AG04449 (cell line): ENCODE results near the gene AIG1.

Experiments used
- CTCF ChIA-PET: fragments of 350-600 bp; formaldehyde crosslinking; extraction: SDS; loops from one replicate; lab custom pipeline; 2021; ENCODE audit warnings: antibody characterized with exemption; lab: Yijun Ruan, JAX
- POLR2A ChIA-PET: fragments of 400-600, 350-600 bp; formaldehyde crosslinking; extraction: SDS; loops from one replicate; lab custom pipeline; 2020; ENCODE audit warnings: antibody characterized with exemption, inconsistent platforms; lab: Yijun Ruan, JAX
- DNase-seq: peaks from one replicate; pipeline ENCODE4 v3.0.0-alpha.2; 2010; ENCODE audit warnings: low read depth, low spot score
- H3K4me3 ChIP-seq: 2 replicates; pipeline ENCODE4 v1.5.1; 2011; ENCODE audit warnings: low read depth, mild to moderate bottlenecking, control low read depth, low read length
- CTCF ChIP-seq: IDR thresholded peaks from one replicate; pipeline ENCODE4 v1.5.1; 2011; ENCODE audit warnings: mild to moderate bottlenecking, moderate library complexity, low read length, control low read depth, inconsistent platforms; ENCODE audit not compliant: insufficient read depth; ENCODE audit errors: missing control alignments

Gene AIG1

GRCh38 chr6:143087856-143088255 is 27.2 kb downstream of the AIG1 start:
- POLR2A ChIA-PET: no interaction called here
- DNase-seq: no peak
- CTCF ChIA-PET: no interaction called here
- TF ChIP-seq CTCF: no peak
- no peak overlapping the region for H3K4me3 ChIP-seq

- POLR2A ChIA-PET: no interaction called here
- DNase-seq: no peak
- H3K4me3 ChIP-seq: no peak overlapping the region
- no peak for TF ChIP-seq CTCF
- CTCF ChIA-PET: no interaction called here
Observed at GRCh38 chr6:143090314-143091044, 29.8 kb downstream of the AIG1 start.

- POLR2A ChIA-PET: no interaction called here
- CTCF ChIA-PET: no interaction called here
Observed at GRCh38 chr6:143092768-143093167, 32.1 kb downstream of the AIG1 start.

GRCh38 chr6:143093290-143093689 is 32.6 kb downstream of the AIG1 start:
- no peak overlapping the region for H3K4me3 ChIP-seq
- ChIA-PET CTCF (no interaction called here), POLR2A (no interaction called here)
- DNase-seq: no peak
- no peak for TF ChIP-seq CTCF

More at GRCh38 chr6:143092768-143093167, 32.1 kb downstream of the AIG1 start:
- TF ChIP-seq CTCF: no peak
- no peak for DNase-seq
- no peak overlapping the region for H3K4me3 ChIP-seq

GRCh38 chr6:143096403-143096802 is 35.7 kb downstream of the AIG1 start:
- DNase-seq: no peak
- no peak for TF ChIP-seq CTCF
- no peak overlapping the region for H3K4me3 ChIP-seq
- CTCF ChIA-PET: no interaction called here
- POLR2A ChIA-PET: no interaction called here

GRCh38 chr6:143097224-143097795 is 36.6 kb downstream of the AIG1 start:
- H3K4me3 ChIP-seq: no peak overlapping the region
- TF ChIP-seq CTCF: no peak
- POLR2A ChIA-PET: no interaction called here
- DNase-seq: no peak
- CTCF ChIA-PET: no interaction called here
